HepG2 (cell line): ENCODE measurements around the gene PRKG1. TPM values are rescaled to one million over a fixed set of nuclear protein-coding genes. Genes with fewer than 3 reads are reported as not detected.

ENCODE experiments used
- ATAC-seq: fragments of 200-7000 bp; cut with Tn5 transposase; 3 replicates; pipeline ENCODE4 v1.9.1; 2020; ENCODE audit warnings: mild to moderate bottlenecking, moderate library complexity
- BruUV-seq: library from RNA; stranded (reverse); fragments of 400-500 nt; replicated peaks from 2 replicates; lab custom pipeline; 2021; lab: Mats Ljungman, UMichigan
- CTCF ChIA-PET: fragments of 300-600 bp; formaldehyde crosslinking; extraction: SDS; loops from one replicate; lab custom pipeline; 2021; ENCODE audit warnings: low total read pairs, inconsistent platforms, low intra/inter-chr PET ratio; lab: Yijun Ruan, JAX
- POLR2A ChIA-PET: fragments of 350-600 bp; sonication (Branson Sonifier 250); formaldehyde crosslinking; loops from one replicate; lab custom pipeline; 2020; ENCODE audit warnings: antibody characterized with exemption, inconsistent platforms; lab: Yijun Ruan, JAX
- DNase-seq: peaks from one replicate; pipeline ENCODE4 v3.0.0-alpha.2; 2015; ENCODE audit warnings: low spot score
- FAIRE-seq: peaks from 3 replicates; lab custom pipeline; 2011; peaks lifted over from hg19 to GRCh38; lab: Jason Lieb, UNC
- H2AFZ ChIP-seq: one replicate; pipeline ENCODE4 v1.6.1; 2011; ENCODE audit warnings: low read length, inconsistent platforms
- H3K27ac ChIP-seq: fragments of 300-600 bp; 3 replicates; pipeline ENCODE4 v1.8.0; 2011; ENCODE audit warnings: mixed run types, mild to moderate bottlenecking, mixed read lengths, low read length, inconsistent platforms; ENCODE audit not compliant: insufficient read depth; ENCODE audit errors: extremely low read length
- H3K27me3 ChIP-seq, 2 experiments: fragments of 200-600 bp in 1 of 2; 2 replicates in 1 of 2; 3 replicates in 1 of 2; pipeline versions ENCODE4 v1.6.0 to v1.8.0; 2011; ENCODE audit warnings: low read length in 2 of 2, mild to moderate bottlenecking in 2 of 2, moderate library complexity in 2 of 2, inconsistent platforms in 1 of 2; ENCODE audit not compliant: insufficient read depth in 2 of 2, control insufficient read depth in 1 of 2
- H3K36me3 ChIP-seq, 2 experiments: fragments of 200-600 bp in 1 of 2; replicated peaks in 1 of 2; 2 replicates in 1 of 2; 3 replicates in 1 of 2; pipeline versions ENCODE4 v1.5.1 to v1.8.0; 2011; ENCODE audit warnings: low read length in 2 of 2, inconsistent platforms in 1 of 2; ENCODE audit not compliant: insufficient read depth in 2 of 2, control insufficient read depth in 1 of 2
- H3K4me1 ChIP-seq: 2 replicates; pipeline ENCODE4 v1.5.1; 2012; ENCODE audit warnings: low read length, inconsistent platforms; ENCODE audit not compliant: insufficient read depth
- H3K4me2 ChIP-seq: 2 replicates; pipeline ENCODE4 v1.6.0; 2011; ENCODE audit warnings: low read depth, low read length, inconsistent platforms
- H3K4me3 ChIP-seq, 3 experiments: fragments of 200-600 bp in 1 of 3; sonication (generic), shearing (Covaris generic) in 1 of 3; replicated peaks in 1 of 3; 2 replicates each; pipeline ENCODE4 v1.5.1; 2011 to 2016; ENCODE audit warnings: low read length in 3 of 3, inconsistent platforms in 2 of 3, low read depth in 2 of 3, mild to moderate bottlenecking in 2 of 3, control low read depth in 1 of 3, mixed read lengths in 1 of 3; ENCODE audit not compliant: insufficient read depth in 1 of 3
- H3K79me2 ChIP-seq: one replicate; pipeline ENCODE4 v1.6.1; 2011; ENCODE audit warnings: low read length, inconsistent platforms; ENCODE audit not compliant: insufficient read depth
- H3K9ac ChIP-seq: 2 replicates; pipeline ENCODE4 v1.6.0; 2011; ENCODE audit warnings: mild to moderate bottlenecking, low read depth, low read length, inconsistent platforms; ENCODE audit not compliant: insufficient read depth
- H3K9me3 ChIP-seq: 2 replicates; pipeline ENCODE4 v1.5.1; 2012; ENCODE audit warnings: mild to moderate bottlenecking, low read length
- H4K20me1 ChIP-seq: 2 replicates; pipeline ENCODE4 v1.6.0; 2011; ENCODE audit warnings: inconsistent platforms, mild to moderate bottlenecking, low read length, moderate library complexity; ENCODE audit not compliant: insufficient read depth
- ATF3 ChIP-seq: sonication (generic); formaldehyde crosslinking; IDR thresholded peaks from 2 replicates; pipeline ENCODE4 v1.4.0; 2020; ENCODE audit warnings: missing genetic modification reagents
- GABPA ChIP-seq, 2 experiments: IDR thresholded peaks; 2 replicates each; pipeline ENCODE4 v1.6.1; 2011 to 2016; ENCODE audit warnings: low read depth in 2 of 2, low read length in 1 of 2, missing biosample characterization in 1 of 2, missing genetic modification characterization in 1 of 2
- HMG20A ChIP-seq: IDR thresholded peaks from 2 replicates; pipeline ENCODE4 v1.6.1; 2016; ENCODE audit warnings: borderline replicate concordance
- NCOA5 ChIP-seq: sonication (generic); formaldehyde crosslinking; IDR thresholded peaks from 2 replicates; pipeline ENCODE4 v1.4.0; 2020; ENCODE audit warnings: missing genetic modification reagents
- SP140L ChIP-seq: sonication (generic); formaldehyde crosslinking; IDR thresholded peaks from 2 replicates; pipeline ENCODE4 v1.4.0; 2020; ENCODE audit warnings: missing genetic modification reagents, borderline replicate concordance
- TAF1 ChIP-seq: sonication (generic); formaldehyde crosslinking; IDR thresholded peaks from 2 replicates; pipeline ENCODE4 v1.4.0; 2020; ENCODE audit warnings: missing genetic modification reagents
- U2AF1 ChIP-seq: fragments of 200-400 bp; formaldehyde crosslinking; optimal IDR thresholded peaks from 2 replicates; pipeline ENCODE3; 2017; ENCODE audit warnings: mild to moderate bottlenecking, low read depth, low read length
- WIZ ChIP-seq: sonication (generic); formaldehyde crosslinking; IDR thresholded peaks from 2 replicates; pipeline ENCODE4 v1.5.1; 2020; ENCODE audit warnings: mild to moderate bottlenecking, missing genetic modification reagents
- ZMYM4 ChIP-seq: sonication (generic); formaldehyde crosslinking; IDR thresholded peaks from 2 replicates; pipeline ENCODE4 v1.8.1; 2023; ENCODE audit warnings: mild to moderate bottlenecking, missing genetic modification reagents
- ZNF224 ChIP-seq: sonication (generic); formaldehyde crosslinking; IDR thresholded peaks from 2 replicates; pipeline ENCODE4 v1.5.0; 2020; ENCODE audit warnings: mild to moderate bottlenecking, missing genetic modification reagents
- ZNF251 ChIP-seq: sonication (generic); formaldehyde crosslinking; IDR thresholded peaks from 2 replicates; pipeline ENCODE4 v1.9.0; 2021; ENCODE audit warnings: mild to moderate bottlenecking, missing genetic modification reagents
- ZNF263 ChIP-seq: sonication (generic); formaldehyde crosslinking; IDR thresholded peaks from 2 replicates; pipeline ENCODE4 v1.4.0; 2020; ENCODE audit warnings: missing genetic modification reagents
- ZNF33B ChIP-seq: sonication (generic); formaldehyde crosslinking; IDR thresholded peaks from 2 replicates; pipeline ENCODE4 v1.5.1; 2020; ENCODE audit warnings: mild to moderate bottlenecking, missing genetic modification reagents
- ZNF510 ChIP-seq: sonication (generic); formaldehyde crosslinking; IDR thresholded peaks from 2 replicates; pipeline ENCODE4 v1.4.0; 2020; ENCODE audit warnings: low read depth, mild to moderate bottlenecking, missing genetic modification reagents
- ZNF670 ChIP-seq: sonication (generic); formaldehyde crosslinking; IDR thresholded peaks from 2 replicates; pipeline ENCODE4 v1.8.0; 2022; ENCODE audit warnings: mild to moderate bottlenecking, missing genetic modification reagents, borderline replicate concordance
- WGBS: methylation state at CpG from one replicate; pipeline ENCODE4 v1.1.6; 2017; ENCODE audit warnings: low lambda C conversion rate; 5-methylcytosine and 5-hydroxymethylcytosine counted together
- in situ Hi-C: cut with HindIII; loops from 2 replicates; pipeline ENCODE4 v1.10.0; 2017; ENCODE audit warnings: low pct_unique_long_range_greater_than_20kb; ENCODE audit not compliant: extremely low pct_ligation_motif_present
- intact Hi-C: fragments of 100-400 bp; cut with micrococcal nuclease; formaldehyde crosslinking; loops from one replicate; pipeline ENCODE4 v1.10.0; 2022; ENCODE audit not compliant: unreplicated experiment
- polyA plus RNA-seq, 8 experiments: library from polyadenylated mRNA; depleted of rRNA in 3 of 8; stranded (reverse) in 7 of 8; unstranded in 1 of 8; fragments of >200 nt; fragmentation: Illumina TruSeq in 4 of 8; extraction: Trizol in 4 of 8; gene quantifications; 2 replicates each; pipeline versions ENCODE4 v1.2.1 to v1.2.3, GENCODE V29; 2011 to 2016; ENCODE audit warnings: low read depth in 4 of 8, missing spikeins in 1 of 8, mixed read lengths in 1 of 8; ENCODE audit not compliant: insufficient read depth in 1 of 8
- total RNA-seq, 5 experiments: library from RNA; depleted of rRNA; stranded (reverse); fragments of >200 nt; fragmentation: Illumina TruSeq; extraction: Trizol; gene quantifications; 2 replicates each; pipeline ENCODE4 v1.2.3, GENCODE V29; 2016; ENCODE audit warnings: low read depth in 1 of 5
- TF ChIP-seq, protein P1 (sequence below): sonication (generic); formaldehyde crosslinking; IDR thresholded peaks from 2 replicates; pipeline ENCODE4 v1.4.0; 2020; ENCODE audit warnings: missing genetic modification reagents, mild to moderate bottlenecking, borderline replicate concordance

The PRKG1 gene
- total and polyA plus RNA-seq, 2 of the 13 experiments (the other 11 are each of a cell fraction or from before 2014, with no cell fraction given), result 0.01 TPM; not detected in 1

GRCh38 chr10:51876503-51876902 lies 802.2 kb downstream of the PRKG1 start (continued):
- TF ChIP-seq, protein P1, sequence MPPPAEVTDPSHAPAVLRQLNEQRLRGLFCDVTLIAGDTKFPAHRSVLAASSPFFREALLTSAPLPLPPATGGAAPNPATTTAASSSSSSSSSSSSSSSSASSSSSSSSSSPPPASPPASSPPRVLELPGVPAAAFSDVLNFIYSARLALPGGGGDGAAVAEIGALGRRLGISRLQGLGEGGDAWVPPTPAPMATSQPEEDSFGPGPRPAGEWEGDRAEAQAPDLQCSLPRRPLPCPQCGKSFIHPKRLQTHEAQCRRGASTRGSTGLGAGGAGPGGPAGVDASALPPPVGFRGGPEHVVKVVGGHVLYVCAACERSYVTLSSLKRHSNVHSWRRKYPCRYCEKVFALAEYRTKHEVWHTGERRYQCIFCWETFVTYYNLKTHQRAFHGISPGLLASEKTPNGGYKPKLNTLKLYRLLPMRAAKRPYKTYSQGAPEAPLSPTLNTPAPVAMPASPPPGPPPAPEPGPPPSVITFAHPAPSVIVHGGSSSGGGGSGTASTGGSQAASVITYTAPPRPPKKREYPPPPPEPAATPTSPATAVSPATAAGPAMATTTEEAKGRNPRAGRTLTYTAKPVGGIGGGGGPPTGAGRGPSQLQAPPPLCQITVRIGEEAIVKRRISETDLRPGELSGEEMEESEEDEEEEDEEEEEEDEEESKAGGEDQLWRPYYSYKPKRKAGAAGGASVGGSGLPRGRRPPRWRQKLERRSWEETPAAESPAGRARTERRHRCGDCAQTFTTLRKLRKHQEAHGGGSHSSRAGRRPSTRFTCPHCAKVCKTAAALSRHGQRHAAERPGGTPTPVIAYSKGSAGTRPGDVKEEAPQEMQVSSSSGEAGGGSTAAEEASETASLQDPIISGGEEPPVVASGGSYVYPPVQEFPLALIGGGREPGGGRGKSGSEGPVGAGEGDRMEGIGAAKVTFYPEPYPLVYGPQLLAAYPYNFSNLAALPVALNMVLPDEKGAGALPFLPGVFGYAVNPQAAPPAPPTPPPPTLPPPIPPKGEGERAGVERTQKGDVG (CRISPR knock-in tag), result no peak
- TF ChIP-seq ZNF510 (CRISPR knock-in tag) (no peak), ZNF263 (no peak)

GRCh38 chr10:51876979-51877378 lies 802.7 kb downstream of the PRKG1 start:
- Histone ChIP-seq H4K20me1 (no peaks in the 10 kb centered on the region), H3K4me1 (no peaks in the 10 kb centered on the region), H3K4me2 (no peak overlapping the region), H3K79me2 (no peaks in the 10 kb centered on the region), H3K9me3 (no peaks in the 10 kb centered on the region), H3K27me3 (no peaks in the 10 kb centered on the region), H3K36me3 (no peaks in the 10 kb centered on the region), H2AFZ (no peak overlapping the region), H3K9ac (no peak overlapping the region), H3K4me3 (no peak overlapping the region), H3K27ac (no peak overlapping the region)
- no TSS peak for BruUV-seq
- no peak for FAIRE-seq
- CTCF ChIA-PET, result no interaction called here
- no peak for ATAC-seq
- intact Hi-C loops (no loop called here), in situ Hi-C loops (no loop called here)
- WGBS, result 18% methylated on average over 2 of the region's 2 CpGs
- no peak for DNase-seq
- POLR2A ChIA-PET, result no interaction called here
- TF ChIP-seq WIZ (no peak), TAF1 (CRISPR knock-in tag) (no peak), NCOA5 (no peak), U2AF1 (no peak), ZNF670 (CRISPR knock-in tag) (no peak), ZMYM4 (CRISPR knock-in tag) (no peak), ATF3 (no peak), ZNF33B (CRISPR knock-in tag) (no peak), HMG20A (CRISPR knock-in tag) (no peak), GABPA (IDR thresholded peaks at IDR 0.05; ENCODE audit: low read depth, low read length) (no peak), GABPA (CRISPR knock-in tag; IDR thresholded peaks at IDR 0.05; ENCODE audit: low read depth) (no peak), ZNF251 (CRISPR knock-in tag) (no peak), SP140L (CRISPR knock-in tag) (no peak), ZNF224 (CRISPR knock-in tag) (no peak)
